Measurements from ENCODE around the gene UNC119. TPM values are rescaled to one million over a fixed set of nuclear protein-coding genes. Genes with fewer than 3 reads are reported as not detected.

The UNC119 gene
- total RNA-seq, 1 experiment from 2014 or later = 44.6 TPM

GRCh38 chr17:28551421-28552175 is 826 bp downstream of the UNC119 start:
- Histone ChIP-seq H3K36me3 (ENCODE audit: insufficient read depth, low read length, poor library complexity, severe bottlenecking) (peaks cover 21% of the 10 kb centered on the region), H3K9me3 (ENCODE audit: low read depth, low read length, poor library complexity, severe bottlenecking) (no peaks in the 10 kb centered on the region), H3K4me1 (ENCODE audit: insufficient read depth, low read length, poor library complexity, severe bottlenecking) (peaks cover 29% of the 10 kb centered on the region), H3K4me3 (ENCODE audit: low read depth, low read length, poor library complexity, severe bottlenecking) (peak overlapping the region; percentile 97), H3K27me3 (replicated peaks; ENCODE audit: insufficient read depth, low read depth, low read length, poor library complexity) (no peaks in the 10 kb centered on the region), H3K27ac (ENCODE audit: low read depth, low read length, poor library complexity, severe bottlenecking) (peak overlapping the region; percentile 78)
- CTCF ChIA-PET = no interaction called here
- POLR2A ChIA-PET (ENCODE audit: low non-redundant PET) = no interaction called here
- intact Hi-C loops (cut with micrococcal nuclease; ENCODE audit: unreplicated experiment) = loop anchor here (2.0 kb wide), 1 partner anchor 19 kb away; the partner anchor contains the start of gene PIGS
- TSS peak; percentile 22 for BruUV-seq (replicated peaks)
- peak; percentile 35 for DNase-seq (ENCODE audit: low spot score)
- TF ChIP-seq EZH2 (IDR thresholded peaks at IDR 0.05; ENCODE audit: borderline replicate concordance, low read depth, low read length, poor library complexity, severe bottlenecking) (no peak), CTCF (conservative IDR thresholded peaks at IDR 0.05; ENCODE audit: low read depth, low read length) (no peak)

GRCh38 chr17:28550858-28551257 is 1.6 kb downstream of the UNC119 start:
- TF ChIP-seq EZH2 (IDR thresholded peaks at IDR 0.05; ENCODE audit: borderline replicate concordance, low read depth, low read length, poor library complexity, severe bottlenecking) = no peak
- no peak for TF ChIP-seq CTCF (conservative IDR thresholded peaks at IDR 0.05; ENCODE audit: low read depth, low read length)
- BruUV-seq (replicated peaks) = no TSS peak
- Histone ChIP-seq H3K9me3 (ENCODE audit: low read depth, low read length, poor library complexity, severe bottlenecking) (no peaks in the 10 kb centered on the region), H3K27ac (ENCODE audit: low read depth, low read length, poor library complexity, severe bottlenecking) (no peak overlapping the region), H3K4me1 (ENCODE audit: insufficient read depth, low read length, poor library complexity, severe bottlenecking) (peaks cover 29% of the 10 kb centered on the region), H3K27me3 (replicated peaks; ENCODE audit: insufficient read depth, low read depth, low read length, poor library complexity) (no peaks in the 10 kb centered on the region), H3K36me3 (ENCODE audit: insufficient read depth, low read length, poor library complexity, severe bottlenecking) (peaks cover 16% of the 10 kb centered on the region), H3K4me3 (ENCODE audit: low read depth, low read length, poor library complexity, severe bottlenecking) (peak overlapping the region; percentile 97)
- DNase-seq (ENCODE audit: low spot score) = no peak
- ChIA-PET POLR2A (ENCODE audit: low non-redundant PET) (no interaction called here), CTCF (no interaction called here)
- intact Hi-C loops (cut with micrococcal nuclease; ENCODE audit: unreplicated experiment) = no loop called here

- peaks cover 29% of the 10 kb centered on the region for H3K4me1 ChIP-seq (ENCODE audit: insufficient read depth, low read length, poor library complexity, severe bottlenecking)
- no TSS peak for BruUV-seq (replicated peaks)
- H3K36me3 ChIP-seq (ENCODE audit: insufficient read depth, low read length, poor library complexity, severe bottlenecking) = peaks cover 15% of the 10 kb centered on the region
- H3K27ac ChIP-seq (ENCODE audit: low read depth, low read length, poor library complexity, severe bottlenecking) = peak overlapping the region; percentile 56
- H3K27me3 ChIP-seq (replicated peaks; ENCODE audit: insufficient read depth, low read depth, low read length, poor library complexity) = no peaks in the 10 kb centered on the region
- DNase-seq (ENCODE audit: low spot score) = no peak
- ChIA-PET POLR2A (ENCODE audit: low non-redundant PET) (no interaction called here), CTCF (no interaction called here)
- no peaks in the 10 kb centered on the region for H3K9me3 ChIP-seq (ENCODE audit: low read depth, low read length, poor library complexity, severe bottlenecking)
- intact Hi-C loops (cut with micrococcal nuclease; ENCODE audit: unreplicated experiment) = no loop called here
- TF ChIP-seq CTCF (conservative IDR thresholded peaks at IDR 0.05; ENCODE audit: low read depth, low read length) (no peak), EZH2 (IDR thresholded peaks at IDR 0.05; ENCODE audit: borderline replicate concordance, low read depth, low read length, poor library complexity, severe bottlenecking) (no peak)
- no peak overlapping the region for H3K4me3 ChIP-seq (ENCODE audit: low read depth, low read length, poor library complexity, severe bottlenecking)
These were observed 2.9 kb downstream of the UNC119 start for GRCh38 chr17:28549236-28550132.
